GM06990 (cell line): Measurements from ENCODE around the gene NLRP9.
"Not testable (repeated sequence)": the region's sequence is repeated elsewhere in the genome, so short reads cannot be mapped to it uniquely, and the experiment has no call there.

Experiments used
- DNase-seq: peaks from one replicate; pipeline ENCODE4 v3.0.0-alpha.2; 2011; ENCODE audit not compliant: insufficient read length; ENCODE audit errors: extremely low read depth
- H3K27me3 ChIP-seq: replicated peaks from 2 replicates; pipeline ENCODE4 v1.6.0; 2011; ENCODE audit warnings: low read length; ENCODE audit not compliant: control insufficient read depth, insufficient read depth
- H3K36me3 ChIP-seq: 2 replicates; pipeline ENCODE4 v1.5.1; 2011; ENCODE audit warnings: low read length; ENCODE audit not compliant: control insufficient read depth, insufficient read depth
- H3K4me3 ChIP-seq: replicated peaks from 2 replicates; pipeline ENCODE4 v1.5.1; 2011; ENCODE audit warnings: low read depth, mild to moderate bottlenecking, control low read depth, low read length
- TF ChIP-seq, protein P1 (sequence below): IDR thresholded peaks from 2 replicates; pipeline ENCODE4 v1.5.1; 2011; ENCODE audit warnings: low read length, control low read depth, mild to moderate bottlenecking, inconsistent platforms; ENCODE audit not compliant: insufficient read depth, poor library complexity, severe bottlenecking

NLRP9 gene

GRCh38 chr19:55738302-55738701 is at the start of gene NLRP9:
TSS of gene NLRP9 (minus strand) at chr19:55738402. CDS start at chr19:55738374, 28 bp downstream.
- DNase-seq: no peak
- H3K4me3 ChIP-seq: no peak within 1 kb of the TSS
- TF ChIP-seq, protein P1, sequence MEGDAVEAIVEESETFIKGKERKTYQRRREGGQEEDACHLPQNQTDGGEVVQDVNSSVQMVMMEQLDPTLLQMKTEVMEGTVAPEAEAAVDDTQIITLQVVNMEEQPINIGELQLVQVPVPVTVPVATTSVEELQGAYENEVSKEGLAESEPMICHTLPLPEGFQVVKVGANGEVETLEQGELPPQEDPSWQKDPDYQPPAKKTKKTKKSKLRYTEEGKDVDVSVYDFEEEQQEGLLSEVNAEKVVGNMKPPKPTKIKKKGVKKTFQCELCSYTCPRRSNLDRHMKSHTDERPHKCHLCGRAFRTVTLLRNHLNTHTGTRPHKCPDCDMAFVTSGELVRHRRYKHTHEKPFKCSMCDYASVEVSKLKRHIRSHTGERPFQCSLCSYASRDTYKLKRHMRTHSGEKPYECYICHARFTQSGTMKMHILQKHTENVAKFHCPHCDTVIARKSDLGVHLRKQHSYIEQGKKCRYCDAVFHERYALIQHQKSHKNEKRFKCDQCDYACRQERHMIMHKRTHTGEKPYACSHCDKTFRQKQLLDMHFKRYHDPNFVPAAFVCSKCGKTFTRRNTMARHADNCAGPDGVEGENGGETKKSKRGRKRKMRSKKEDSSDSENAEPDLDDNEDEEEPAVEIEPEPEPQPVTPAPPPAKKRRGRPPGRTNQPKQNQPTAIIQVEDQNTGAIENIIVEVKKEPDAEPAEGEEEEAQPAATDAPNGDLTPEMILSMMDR: no peak
- no peaks in the 10 kb centered on the region for H3K36me3 ChIP-seq
- H3K27me3 ChIP-seq: no peaks in the 10 kb centered on the region

- no peaks in the 10 kb centered on the region for H3K36me3 ChIP-seq
These were observed 42.9 kb upstream of the NLRP9 start for GRCh38 chr19:55781112-55781511.

GRCh38 chr19:55778331-55778730 is 40.1 kb upstream of the NLRP9 start:
- TF ChIP-seq, protein P1: no peak
- H3K27me3 ChIP-seq: no peaks in the 10 kb centered on the region
- peak overlapping the region; percentile 46 for H3K4me3 ChIP-seq
- no peaks in the 10 kb centered on the region for H3K36me3 ChIP-seq
- no peak for DNase-seq

More at GRCh38 chr19:55781112-55781511, 42.9 kb upstream of the NLRP9 start:
- no peaks in the 10 kb centered on the region for H3K27me3 ChIP-seq
- DNase-seq: no peak
- no peak overlapping the region for H3K4me3 ChIP-seq
- TF ChIP-seq, protein P1: no peak

DNA sequence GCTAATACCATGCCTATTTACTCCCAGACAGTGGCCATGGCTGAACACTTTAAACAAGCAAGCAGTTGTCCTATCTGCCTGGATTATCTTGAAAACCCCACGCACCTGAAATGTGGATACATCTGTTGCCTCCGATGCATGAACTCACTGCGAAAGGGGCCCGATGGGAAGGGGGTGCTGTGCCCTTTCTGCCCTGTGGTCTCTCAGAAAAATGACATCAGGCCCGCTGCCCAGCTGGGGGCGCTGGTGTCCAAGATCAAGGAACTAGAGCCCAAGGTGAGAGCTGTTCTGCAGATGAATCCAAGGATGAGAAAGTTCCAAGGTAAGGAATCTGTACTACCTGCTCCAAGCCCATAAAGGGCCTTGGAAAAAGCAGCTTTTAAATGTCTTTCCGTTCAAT is 39.3 kb upstream of the NLRP9 start:
- Histone ChIP-seq H3K27me3 (no peaks in the 10 kb centered on the region), H3K4me3 (no peak overlapping the region), H3K36me3 (no peaks in the 10 kb centered on the region)
- TF ChIP-seq, protein P1: peak; percentile 78
- DNase-seq: no peak

DNA sequence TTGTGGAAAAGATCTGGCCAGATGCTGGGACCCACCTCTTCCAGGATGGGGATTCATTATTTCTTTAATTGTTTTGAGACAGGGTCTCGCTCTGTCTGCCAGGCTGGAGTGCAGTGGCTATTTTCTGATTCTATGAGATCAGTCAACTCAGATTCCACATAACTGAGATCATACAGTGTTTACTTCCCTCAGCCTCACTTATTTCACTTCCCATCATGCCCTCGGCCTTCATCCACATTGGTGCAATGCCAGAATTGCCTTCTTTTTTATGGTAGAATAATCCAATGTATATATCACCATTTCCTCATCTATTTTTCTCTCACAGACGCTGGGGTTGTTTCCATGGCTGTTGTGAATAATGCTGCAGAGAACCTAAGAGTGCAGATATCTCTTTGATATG is 31.4 kb upstream of the NLRP9 start:
- H3K36me3 ChIP-seq, H3K4me3 ChIP-seq, H3K27me3 ChIP-seq, DNase-seq: not testable (repeated sequence)

- H3K27me3 ChIP-seq, H3K36me3 ChIP-seq, H3K4me3 ChIP-seq, DNase-seq: not testable (repeated sequence)
These were observed 30.6 kb upstream of the NLRP9 start, which contains the start of gene RFPL4AL1 for GRCh38 chr19:55768818-55769217. TSS of gene RFPL4AL1 (plus strand) at chr19:55769118. CDS start at chr19:55771805, 2,687 bp downstream.

DNA sequence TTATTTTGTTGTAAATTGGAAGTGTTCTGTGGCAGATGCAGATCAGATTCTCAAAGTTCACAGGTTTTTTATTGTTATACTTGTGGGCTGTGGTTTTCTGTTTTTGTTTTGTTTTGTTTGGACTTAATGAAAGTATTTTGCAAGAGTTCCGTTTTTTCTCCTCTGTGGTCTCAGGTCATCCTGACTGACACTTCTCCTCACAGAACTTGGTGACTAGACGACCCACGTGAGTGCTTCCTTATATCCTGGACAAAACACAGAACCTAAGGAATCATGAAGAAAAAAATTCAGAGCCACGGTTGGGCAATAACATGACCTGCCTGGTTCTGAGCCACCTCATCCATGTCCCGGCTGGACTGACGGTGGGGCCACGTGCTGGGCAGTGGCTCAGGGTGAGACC is 28.3 kb upstream of the NLRP9 start:
- H3K4me3 ChIP-seq: no peak overlapping the region
- TF ChIP-seq, protein P1: no peak
- H3K36me3 ChIP-seq: no peaks in the 10 kb centered on the region
- no peak for DNase-seq
- no peaks in the 10 kb centered on the region for H3K27me3 ChIP-seq

GRCh38 chr19:55758797-55759196 is 20.6 kb upstream of the NLRP9 start, which contains the start of gene RFPL4A:
TSS of gene RFPL4A (plus strand) at chr19:55759097. CDS start at chr19:55761801, 2,704 bp downstream.
- not testable (repeated sequence) for H3K36me3 ChIP-seq, H3K27me3 ChIP-seq, DNase-seq, H3K4me3 ChIP-seq

GRCh38 chr19:55756808-55757207 is 18.6 kb upstream of the NLRP9 start:
- not testable (repeated sequence) for H3K36me3 ChIP-seq, DNase-seq, H3K27me3 ChIP-seq, H3K4me3 ChIP-seq
